ENCODE results near the gene GTF2A2. TPM values are rescaled to one million over a fixed set of nuclear protein-coding genes. Genes with fewer than 3 reads are reported as not detected.

The GTF2A2 gene
- total RNA-seq, 1 experiment from 2014 or later: 129 TPM

DNA sequence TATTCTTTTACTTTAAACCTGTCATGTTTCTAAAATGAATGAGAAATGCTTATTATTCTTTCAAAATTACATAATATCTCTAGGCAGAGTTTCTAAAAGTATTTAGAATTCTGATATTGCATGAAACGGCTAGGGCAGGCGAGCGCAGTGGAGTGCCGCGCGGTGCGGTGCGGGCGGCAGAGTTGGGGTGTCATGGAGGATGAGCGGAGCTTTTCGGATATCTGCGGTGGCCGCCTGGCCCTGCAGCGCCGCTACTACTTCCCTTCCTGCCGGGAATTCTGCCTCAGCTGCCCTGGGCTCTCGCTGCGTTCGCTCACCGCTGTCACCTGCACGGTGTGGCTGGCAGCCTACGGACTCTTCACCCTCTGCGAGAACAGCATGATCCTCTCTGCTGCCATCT, 19.2 kb upstream of the GTF2A2 start:
- Mint-ChIP-seq H3K27ac (no peak overlapping the region), H3K4me3 (no peak overlapping the region), H3K27me3 (ENCODE audit: low read depth) (no peaks in the 10 kb centered on the region), H3K9me3 (no peaks in the 10 kb centered on the region), H3K36me3 (peaks cover 69% of the 10 kb centered on the region), H3K4me1 (no peaks in the 10 kb centered on the region)
- CTCF ChIA-PET: no interaction called here
- TF ChIP-seq, protein P1, sequence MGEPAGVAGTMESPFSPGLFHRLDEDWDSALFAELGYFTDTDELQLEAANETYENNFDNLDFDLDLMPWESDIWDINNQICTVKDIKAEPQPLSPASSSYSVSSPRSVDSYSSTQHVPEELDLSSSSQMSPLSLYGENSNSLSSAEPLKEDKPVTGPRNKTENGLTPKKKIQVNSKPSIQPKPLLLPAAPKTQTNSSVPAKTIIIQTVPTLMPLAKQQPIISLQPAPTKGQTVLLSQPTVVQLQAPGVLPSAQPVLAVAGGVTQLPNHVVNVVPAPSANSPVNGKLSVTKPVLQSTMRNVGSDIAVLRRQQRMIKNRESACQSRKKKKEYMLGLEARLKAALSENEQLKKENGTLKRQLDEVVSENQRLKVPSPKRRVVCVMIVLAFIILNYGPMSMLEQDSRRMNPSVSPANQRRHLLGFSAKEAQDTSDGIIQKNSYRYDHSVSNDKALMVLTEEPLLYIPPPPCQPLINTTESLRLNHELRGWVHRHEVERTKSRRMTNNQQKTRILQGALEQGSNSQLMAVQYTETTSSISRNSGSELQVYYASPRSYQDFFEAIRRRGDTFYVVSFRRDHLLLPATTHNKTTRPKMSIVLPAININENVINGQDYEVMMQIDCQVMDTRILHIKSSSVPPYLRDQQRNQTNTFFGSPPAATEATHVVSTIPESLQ (CRISPR knock-in tag; IDR thresholded peaks at IDR 0.05): no peak
- TF ChIP-seq, protein P2, sequence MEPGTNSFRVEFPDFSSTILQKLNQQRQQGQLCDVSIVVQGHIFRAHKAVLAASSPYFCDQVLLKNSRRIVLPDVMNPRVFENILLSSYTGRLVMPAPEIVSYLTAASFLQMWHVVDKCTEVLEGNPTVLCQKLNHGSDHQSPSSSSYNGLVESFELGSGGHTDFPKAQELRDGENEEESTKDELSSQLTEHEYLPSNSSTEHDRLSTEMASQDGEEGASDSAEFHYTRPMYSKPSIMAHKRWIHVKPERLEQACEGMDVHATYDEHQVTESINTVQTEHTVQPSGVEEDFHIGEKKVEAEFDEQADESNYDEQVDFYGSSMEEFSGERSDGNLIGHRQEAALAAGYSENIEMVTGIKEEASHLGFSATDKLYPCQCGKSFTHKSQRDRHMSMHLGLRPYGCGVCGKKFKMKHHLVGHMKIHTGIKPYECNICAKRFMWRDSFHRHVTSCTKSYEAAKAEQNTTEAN (CRISPR knock-in tag; IDR thresholded peaks at IDR 0.05): no peak
- TF ChIP-seq ATF1 (CRISPR knock-in tag; IDR thresholded peaks at IDR 0.05): no peak
- no peak for TF ChIP-seq NFE2L1 (CRISPR knock-in tag; IDR thresholded peaks at IDR 0.05)
- TF ChIP-seq, protein P3, sequence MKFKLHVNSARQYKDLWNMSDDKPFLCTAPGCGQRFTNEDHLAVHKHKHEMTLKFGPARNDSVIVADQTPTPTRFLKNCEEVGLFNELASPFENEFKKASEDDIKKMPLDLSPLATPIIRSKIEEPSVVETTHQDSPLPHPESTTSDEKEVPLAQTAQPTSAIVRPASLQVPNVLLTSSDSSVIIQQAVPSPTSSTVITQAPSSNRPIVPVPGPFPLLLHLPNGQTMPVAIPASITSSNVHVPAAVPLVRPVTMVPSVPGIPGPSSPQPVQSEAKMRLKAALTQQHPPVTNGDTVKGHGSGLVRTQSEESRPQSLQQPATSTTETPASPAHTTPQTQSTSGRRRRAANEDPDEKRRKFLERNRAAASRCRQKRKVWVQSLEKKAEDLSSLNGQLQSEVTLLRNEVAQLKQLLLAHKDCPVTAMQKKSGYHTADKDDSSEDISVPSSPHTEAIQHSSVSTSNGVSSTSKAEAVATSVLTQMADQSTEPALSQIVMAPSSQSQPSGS (CRISPR knock-in tag; IDR thresholded peaks at IDR 0.05; ENCODE audit: borderline replicate concordance, low read depth): no peak
- no peak for TF ChIP-seq OVOL2 (CRISPR knock-in tag; IDR thresholded peaks at IDR 0.05; ENCODE audit: borderline replicate concordance)
- TF ChIP-seq IRF2 (CRISPR knock-in tag; IDR thresholded peaks at IDR 0.05; ENCODE audit: borderline replicate concordance, low read depth): no peak
- TF ChIP-seq, protein P4, sequence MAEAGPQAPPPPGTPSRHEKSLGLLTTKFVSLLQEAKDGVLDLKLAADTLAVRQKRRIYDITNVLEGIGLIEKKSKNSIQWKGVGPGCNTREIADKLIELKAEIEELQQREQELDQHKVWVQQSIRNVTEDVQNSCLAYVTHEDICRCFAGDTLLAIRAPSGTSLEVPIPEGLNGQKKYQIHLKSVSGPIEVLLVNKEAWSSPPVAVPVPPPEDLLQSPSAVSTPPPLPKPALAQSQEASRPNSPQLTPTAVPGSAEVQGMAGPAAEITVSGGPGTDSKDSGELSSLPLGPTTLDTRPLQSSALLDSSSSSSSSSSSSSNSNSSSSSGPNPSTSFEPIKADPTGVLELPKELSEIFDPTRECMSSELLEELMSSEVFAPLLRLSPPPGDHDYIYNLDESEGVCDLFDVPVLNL (CRISPR knock-in tag; IDR thresholded peaks at IDR 0.05; ENCODE audit: borderline replicate concordance, low read depth): no peak
- TF ChIP-seq ZNF263 (CRISPR knock-in tag; IDR thresholded peaks at IDR 0.05; ENCODE audit: low read depth): no peak
- TF ChIP-seq, protein P5, sequence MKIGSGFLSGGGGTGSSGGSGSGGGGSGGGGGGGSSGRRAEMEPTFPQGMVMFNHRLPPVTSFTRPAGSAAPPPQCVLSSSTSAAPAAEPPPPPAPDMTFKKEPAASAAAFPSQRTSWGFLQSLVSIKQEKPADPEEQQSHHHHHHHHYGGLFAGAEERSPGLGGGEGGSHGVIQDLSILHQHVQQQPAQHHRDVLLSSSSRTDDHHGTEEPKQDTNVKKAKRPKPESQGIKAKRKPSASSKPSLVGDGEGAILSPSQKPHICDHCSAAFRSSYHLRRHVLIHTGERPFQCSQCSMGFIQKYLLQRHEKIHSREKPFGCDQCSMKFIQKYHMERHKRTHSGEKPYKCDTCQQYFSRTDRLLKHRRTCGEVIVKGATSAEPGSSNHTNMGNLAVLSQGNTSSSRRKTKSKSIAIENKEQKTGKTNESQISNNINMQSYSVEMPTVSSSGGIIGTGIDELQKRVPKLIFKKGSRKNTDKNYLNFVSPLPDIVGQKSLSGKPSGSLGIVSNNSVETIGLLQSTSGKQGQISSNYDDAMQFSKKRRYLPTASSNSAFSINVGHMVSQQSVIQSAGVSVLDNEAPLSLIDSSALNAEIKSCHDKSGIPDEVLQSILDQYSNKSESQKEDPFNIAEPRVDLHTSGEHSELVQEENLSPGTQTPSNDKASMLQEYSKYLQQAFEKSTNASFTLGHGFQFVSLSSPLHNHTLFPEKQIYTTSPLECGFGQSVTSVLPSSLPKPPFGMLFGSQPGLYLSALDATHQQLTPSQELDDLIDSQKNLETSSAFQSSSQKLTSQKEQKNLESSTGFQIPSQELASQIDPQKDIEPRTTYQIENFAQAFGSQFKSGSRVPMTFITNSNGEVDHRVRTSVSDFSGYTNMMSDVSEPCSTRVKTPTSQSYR (CRISPR knock-in tag; IDR thresholded peaks at IDR 0.05): no peak
- TF ChIP-seq ZBTB21 (CRISPR knock-in tag; IDR thresholded peaks at IDR 0.05; ENCODE audit: borderline replicate concordance): no peak
- TF ChIP-seq MYBL2 (CRISPR knock-in tag; IDR thresholded peaks at IDR 0.05): no peak
- DNase-seq (ENCODE audit: low spot score) (no peak), ATAC-seq (no peak)
- POLR2A ChIA-PET: no interaction called here

DNA sequence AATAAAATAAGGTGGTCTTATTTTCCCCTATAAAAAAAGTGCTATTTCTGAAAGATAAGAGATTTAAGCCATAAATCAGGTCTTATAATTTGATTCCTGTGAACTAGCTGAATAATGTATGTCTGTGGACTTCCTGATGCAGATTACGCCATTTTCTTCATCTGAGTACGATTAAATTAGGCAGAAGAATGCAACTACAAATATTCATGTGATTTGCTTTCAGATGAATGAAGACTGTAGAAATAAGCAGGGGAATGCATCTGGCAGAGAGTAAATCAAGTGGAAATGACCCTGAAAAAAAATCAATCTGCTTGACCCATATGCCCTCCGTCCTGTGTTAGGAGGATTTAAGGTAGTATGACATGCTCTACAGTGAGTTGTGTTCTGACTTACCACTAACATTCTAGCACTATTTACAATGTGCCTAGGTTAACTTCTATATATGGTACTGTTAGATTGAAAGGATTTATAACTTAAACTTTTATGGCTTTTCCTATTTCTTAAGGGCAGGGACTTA, 17.1 kb upstream of the GTF2A2 start:
- TF ChIP-seq, protein P6, sequence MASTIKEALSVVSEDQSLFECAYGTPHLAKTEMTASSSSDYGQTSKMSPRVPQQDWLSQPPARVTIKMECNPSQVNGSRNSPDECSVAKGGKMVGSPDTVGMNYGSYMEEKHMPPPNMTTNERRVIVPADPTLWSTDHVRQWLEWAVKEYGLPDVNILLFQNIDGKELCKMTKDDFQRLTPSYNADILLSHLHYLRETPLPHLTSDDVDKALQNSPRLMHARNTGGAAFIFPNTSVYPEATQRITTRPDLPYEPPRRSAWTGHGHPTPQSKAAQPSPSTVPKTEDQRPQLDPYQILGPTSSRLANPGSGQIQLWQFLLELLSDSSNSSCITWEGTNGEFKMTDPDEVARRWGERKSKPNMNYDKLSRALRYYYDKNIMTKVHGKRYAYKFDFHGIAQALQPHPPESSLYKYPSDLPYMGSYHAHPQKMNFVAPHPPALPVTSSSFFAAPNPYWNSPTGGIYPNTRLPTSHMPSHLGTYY (CRISPR knock-in tag; IDR thresholded peaks at IDR 0.05): no peak
- TF ChIP-seq SMAD3 (CRISPR knock-in tag; IDR thresholded peaks at IDR 0.05; ENCODE audit: borderline replicate concordance): no peak
- CTCF ChIA-PET: no interaction called here
- POLR2A ChIA-PET: no interaction called here
- DNase-seq (ENCODE audit: low spot score) (no peak), ATAC-seq (no peak)
- Mint-ChIP-seq H3K9me3 (no peaks in the 10 kb centered on the region), H3K36me3 (peaks cover 70% of the 10 kb centered on the region), H3K4me1 (no peaks in the 10 kb centered on the region), H3K27ac (no peak overlapping the region), H3K27me3 (ENCODE audit: low read depth) (no peaks in the 10 kb centered on the region), H3K4me3 (no peak overlapping the region)

All from WTC11 (cell line).